VCaP (cell line): Measurements from ENCODE around the gene OVOL3.

Experiments used
- H3K27ac ChIP-seq: fragments of 450-650 bp; 2 replicates; pipeline ENCODE4 v1.5.1; 2017
- CTCF ChIP-seq: fragments of 450-650 bp; conservative IDR thresholded peaks from 2 replicates; pipeline ENCODE4 v1.5.1; 2017; ENCODE audit warnings: mild to moderate bottlenecking, moderate library complexity

OVOL3 gene

GRCh38 chr19:36090910-36091695, 19.8 kb upstream of the OVOL3 start:
- no peak overlapping the region for H3K27ac ChIP-seq
- TF ChIP-seq CTCF: no peak

- H3K27ac ChIP-seq: no peak overlapping the region
- no peak for TF ChIP-seq CTCF
Measured at GRCh38 chr19:36092566-36092965, 18.4 kb upstream of the OVOL3 start.

- TF ChIP-seq CTCF: no peak
Measured at GRCh38 chr19:36093146-36093662, 17.7 kb upstream of the OVOL3 start.

GRCh38 chr19:36093687-36094086, 17.3 kb upstream of the OVOL3 start:
- no peak overlapping the region for H3K27ac ChIP-seq
- no peak for TF ChIP-seq CTCF

More at GRCh38 chr19:36093146-36093662, 17.7 kb upstream of the OVOL3 start:
- H3K27ac ChIP-seq: no peak overlapping the region

GRCh38 chr19:36097036-36097435, 13.9 kb upstream of the OVOL3 start:
- no peak for TF ChIP-seq CTCF
- no peak overlapping the region for H3K27ac ChIP-seq

GRCh38 chr19:36099166-36099785, 11.7 kb upstream of the OVOL3 start:
- no peak for TF ChIP-seq CTCF
- H3K27ac ChIP-seq: no peak overlapping the region

- TF ChIP-seq CTCF: no peak
- H3K27ac ChIP-seq: peak overlapping the region; percentile 18; the same call in 1 of the 2 replicates
Measured at GRCh38 chr19:36100476-36100875, 10.5 kb upstream of the OVOL3 start.
